Dedifferentiated amniotic fluid mesenchymal stem cell (primary cell): ENCODE data around the gene CCDC172.

Source experiments
- DNase-seq: peaks from one replicate; pipeline ENCODE4 v3.0.0-alpha.2; 2016; ENCODE audit errors: extremely low spot score

The CCDC172 gene, protein sequence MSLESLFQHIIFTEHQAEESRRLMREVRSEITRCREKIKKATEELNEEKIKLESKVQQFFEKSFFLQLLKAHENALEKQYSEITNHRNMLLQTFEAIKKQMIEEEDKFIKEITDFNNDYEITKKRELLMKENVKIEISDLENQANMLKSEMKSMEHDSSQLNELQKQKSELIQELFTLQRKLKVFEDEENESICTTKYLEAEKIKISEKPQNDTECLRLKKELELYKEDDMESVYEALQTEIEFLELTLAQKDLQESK

DNA sequence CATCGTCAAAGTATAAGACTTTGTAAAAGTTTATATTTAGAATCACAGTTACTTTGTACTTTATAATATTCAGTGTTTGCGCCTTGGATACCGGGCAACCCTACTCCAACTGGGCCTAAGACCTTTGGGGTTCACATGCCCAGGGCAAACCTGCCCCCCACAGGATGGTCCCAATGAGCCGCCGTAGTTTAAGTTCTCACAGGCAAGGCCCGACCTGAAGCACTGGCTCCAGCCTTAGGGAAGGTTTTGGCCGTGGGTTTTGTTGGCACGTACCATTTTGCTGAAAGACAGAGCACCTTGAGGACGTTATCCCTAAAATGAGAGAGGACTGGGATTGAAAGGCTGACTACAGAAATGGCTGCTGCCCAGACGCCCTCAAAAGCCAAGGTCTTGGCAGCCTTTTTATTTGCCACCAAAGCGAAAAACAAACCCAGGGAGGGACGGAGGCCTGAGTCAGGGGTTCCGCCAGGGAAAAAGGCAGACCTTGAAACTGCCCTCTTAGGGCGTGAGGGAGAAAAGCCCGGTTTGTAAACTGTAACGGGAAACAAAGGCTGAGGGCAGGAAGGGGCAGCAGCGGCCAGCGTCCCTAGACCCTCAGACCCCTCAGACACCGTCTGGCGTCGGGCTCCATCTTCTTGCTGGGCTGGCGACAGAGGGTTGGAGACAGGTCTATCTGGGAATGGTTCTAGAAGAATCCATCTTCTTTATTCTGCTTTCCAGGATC is at the start of gene CCDC172:
Gene CCDC172, plus strand, starts transcription at position 222 of the 724 bp plus-strand sequence. CDS start 564 bp downstream, outside the sequence.
- no peak for DNase-seq

DNA sequence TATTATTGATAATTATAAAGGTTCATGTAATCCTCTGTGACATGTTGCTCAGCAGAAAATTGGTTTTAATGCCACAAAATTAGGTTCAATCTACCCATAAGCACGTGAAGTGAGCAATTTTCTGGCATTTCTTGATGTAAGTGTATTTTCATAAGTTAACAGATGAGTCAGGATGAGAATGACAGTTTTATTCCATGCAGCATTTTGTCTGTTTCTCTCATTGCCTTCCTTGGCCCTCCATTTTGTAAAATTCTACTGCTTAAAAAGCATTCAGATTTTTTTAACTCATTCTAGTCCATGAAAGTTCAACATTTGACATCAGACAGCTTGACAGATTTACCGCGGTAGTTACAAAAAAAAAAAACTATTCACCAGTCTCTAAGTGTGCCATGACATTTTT is 47.3 kb upstream of the CCDC172 start:
- no peak for DNase-seq

DNA sequence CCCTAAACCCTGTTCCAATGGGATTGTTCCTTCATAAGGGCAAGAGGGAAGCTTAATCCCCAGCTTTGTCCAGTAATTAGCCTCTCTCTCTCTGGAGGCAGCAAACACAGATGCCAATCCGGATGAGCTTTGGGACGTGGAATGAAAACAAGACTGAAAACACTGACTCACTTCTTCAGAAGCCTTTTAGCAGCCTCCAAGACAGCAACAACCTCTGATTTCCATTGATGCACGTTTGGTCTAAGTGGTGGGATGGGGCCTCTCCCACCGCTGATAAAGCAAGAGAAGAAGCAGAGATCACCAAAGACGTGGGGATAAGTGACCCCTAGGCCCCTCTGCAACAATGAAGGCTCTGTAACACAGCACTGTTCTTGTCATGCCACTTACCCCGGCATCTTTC is 45.4 kb upstream of the CCDC172 start:
- no peak for DNase-seq

DNA sequence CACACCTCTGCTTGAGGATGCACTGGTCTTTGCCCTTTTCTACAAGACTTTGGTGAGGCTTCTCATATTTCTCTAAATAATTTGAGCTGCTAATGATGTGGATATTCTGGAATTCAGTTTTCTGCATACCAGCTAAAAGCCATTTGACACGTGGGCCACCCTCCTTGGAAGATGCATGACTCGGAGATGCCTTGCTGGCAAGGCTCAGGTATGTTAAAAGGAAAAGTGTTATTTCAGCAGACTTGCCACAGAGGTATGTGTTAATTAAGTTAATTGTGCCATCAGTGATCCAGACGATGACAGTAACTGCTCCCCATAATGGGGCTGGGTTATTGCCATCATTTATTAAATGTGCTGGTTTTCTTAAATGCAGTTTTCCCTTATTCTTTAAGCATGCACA is 42.5 kb upstream of the CCDC172 start:
- no peak for DNase-seq

DNA sequence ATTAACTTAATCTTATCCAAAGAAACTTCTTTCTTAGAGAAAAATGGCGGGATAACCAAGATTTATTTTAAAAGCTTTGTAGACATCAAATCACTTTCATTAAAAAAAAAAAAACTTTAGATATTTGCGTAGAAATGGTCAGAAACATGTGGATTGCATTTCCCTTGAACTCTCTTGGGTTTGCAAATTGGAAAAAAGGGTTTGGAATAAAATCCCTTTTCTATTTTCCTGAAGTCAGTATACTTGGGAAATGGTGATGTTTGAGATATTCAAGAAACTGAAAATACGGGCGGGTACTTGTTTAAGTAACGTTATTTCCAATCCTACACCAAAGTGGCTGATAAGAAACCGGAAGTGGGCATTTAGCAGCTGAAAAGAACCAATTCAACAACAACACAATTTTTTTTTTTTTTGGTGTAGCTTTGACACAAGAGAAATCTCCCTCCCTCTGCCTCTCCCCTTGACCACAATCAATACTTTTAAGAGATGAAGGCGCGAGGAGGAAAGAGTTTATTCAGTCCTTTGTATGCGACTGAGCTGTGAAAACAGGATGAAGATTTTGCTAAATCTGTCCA is 37.5 kb upstream of the CCDC172 start:
- no peak for DNase-seq

DNA sequence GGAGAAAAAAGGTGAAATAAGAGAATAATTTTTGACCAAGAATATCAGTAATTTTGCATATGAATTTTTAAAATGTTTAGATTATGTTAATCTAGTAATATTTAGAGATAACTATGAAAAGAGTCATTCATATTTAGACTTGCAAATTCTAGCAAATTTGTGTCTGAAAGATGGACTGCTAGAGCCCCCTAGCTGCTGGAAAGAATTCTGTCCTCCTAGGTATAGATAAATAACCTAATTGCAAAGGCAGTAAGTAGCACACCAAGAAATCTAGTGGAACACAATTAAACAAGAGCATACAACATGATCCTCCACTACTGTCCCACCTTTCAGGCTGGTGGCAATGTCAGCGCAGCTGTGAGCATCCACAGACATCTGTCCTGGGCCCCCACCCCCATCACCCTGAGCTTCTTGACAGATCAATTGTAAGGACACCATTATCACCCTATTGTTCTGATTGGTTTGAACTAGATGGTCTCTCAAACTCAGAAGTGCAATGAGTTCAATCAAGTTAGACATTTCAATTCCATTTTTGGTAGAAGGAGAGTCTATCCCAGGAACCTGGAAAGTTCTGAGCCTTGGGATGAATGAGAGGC is 36.2 kb upstream of the CCDC172 start:
- peak; percentile 71 for DNase-seq

DNA sequence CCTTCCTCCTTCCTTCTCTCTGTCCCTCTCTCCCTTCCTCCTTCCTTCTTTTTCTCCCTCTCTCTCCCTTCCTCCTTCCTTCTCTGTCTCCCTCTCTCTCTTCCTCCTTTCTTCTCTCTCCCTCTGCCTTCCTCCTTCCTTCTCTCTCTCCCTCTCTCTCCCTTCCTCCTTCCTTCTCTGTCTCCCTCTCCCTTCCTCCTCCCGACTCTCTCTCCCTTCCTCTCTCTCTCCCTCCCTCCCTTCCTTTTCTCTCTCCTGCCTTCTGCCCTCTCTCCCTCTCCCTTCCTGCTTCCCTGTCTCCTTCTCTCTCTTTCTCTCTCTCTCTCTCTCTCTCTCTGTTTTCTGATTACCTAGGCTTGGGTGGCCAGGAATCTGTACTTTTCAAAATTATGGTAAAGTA is 34.6 kb upstream of the CCDC172 start:
- no peak for DNase-seq

DNA sequence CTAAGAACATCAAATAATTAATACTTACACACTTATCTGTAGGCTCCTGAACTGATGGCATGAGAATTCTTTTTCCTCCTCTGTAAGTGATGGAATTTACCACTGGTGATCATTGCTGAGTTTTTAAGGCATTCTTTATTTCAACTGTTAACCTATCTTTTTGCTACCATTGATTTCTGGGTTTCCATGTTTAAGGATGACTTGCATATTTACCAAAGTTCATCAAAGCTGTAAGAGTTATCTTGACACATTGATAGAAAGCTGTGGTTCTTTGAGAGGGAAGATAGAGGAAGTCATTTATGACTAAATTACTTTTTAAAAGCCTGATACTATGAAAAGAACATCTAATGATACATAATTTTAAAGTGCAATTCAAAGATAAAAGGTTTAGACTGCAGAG is 31.8 kb upstream of the CCDC172 start:
- no peak for DNase-seq

DNA sequence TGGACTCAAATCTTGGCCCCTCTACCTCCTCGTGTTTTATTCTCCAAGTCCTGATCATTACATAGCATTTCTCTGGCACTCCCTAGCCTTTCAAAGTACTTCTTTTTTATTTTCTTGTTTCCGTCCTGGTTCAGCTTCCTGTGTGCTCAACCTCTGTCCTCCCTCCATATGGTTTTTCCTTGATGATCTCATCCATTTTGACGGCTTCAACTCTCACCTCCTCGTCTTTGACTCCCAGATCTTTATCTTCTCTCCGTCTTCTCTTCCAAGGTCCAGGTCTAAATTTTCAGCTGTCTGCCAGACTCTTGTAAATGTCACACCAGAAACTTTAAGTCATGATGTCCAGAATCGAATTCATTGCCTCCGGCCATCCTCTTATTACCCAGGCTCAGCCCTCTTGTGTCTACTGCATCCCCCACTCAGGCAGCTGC is 27.9 kb upstream of the CCDC172 start:
- DNase-seq, result no peak

DNA sequence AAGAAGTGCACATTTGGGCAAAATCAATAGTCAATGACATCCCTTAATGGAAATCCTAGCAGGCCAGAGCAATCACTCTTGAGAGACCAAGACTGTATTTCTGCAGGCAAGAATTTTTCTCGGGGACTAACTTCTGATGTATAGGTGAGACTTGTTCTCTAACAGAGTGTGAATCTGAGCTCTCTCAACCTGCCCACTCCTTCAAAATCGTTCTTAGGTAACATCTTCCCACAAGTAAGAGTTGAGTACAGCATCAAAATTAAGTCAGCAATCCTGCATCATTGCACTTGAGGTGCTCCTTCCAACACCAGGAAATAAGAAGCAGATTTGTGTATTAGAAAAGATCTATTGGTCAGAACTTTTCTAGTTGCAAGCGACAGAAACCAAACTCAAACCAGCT is 25.7 kb upstream of the CCDC172 start:
- no peak for DNase-seq

DNA sequence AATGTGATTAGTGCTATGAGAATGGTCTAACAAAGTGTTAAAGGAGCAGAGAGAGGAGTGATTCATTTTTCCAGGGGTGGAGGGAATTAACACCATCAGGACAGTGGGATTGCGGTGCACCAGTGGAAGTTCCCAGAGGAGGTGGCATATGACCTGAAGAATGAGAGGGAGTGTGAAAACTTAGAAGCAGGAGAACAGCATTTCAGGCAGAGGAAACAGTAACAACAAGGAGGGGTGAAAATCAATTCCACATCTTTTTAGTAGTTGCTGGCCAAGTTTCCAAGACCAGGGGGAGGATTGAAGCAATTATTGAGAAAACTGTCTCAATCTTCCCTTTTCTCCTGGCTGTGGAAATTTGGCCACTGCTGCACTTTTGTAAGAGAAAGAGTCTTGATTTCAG is 23.7 kb upstream of the CCDC172 start:
- no peak for DNase-seq

DNA sequence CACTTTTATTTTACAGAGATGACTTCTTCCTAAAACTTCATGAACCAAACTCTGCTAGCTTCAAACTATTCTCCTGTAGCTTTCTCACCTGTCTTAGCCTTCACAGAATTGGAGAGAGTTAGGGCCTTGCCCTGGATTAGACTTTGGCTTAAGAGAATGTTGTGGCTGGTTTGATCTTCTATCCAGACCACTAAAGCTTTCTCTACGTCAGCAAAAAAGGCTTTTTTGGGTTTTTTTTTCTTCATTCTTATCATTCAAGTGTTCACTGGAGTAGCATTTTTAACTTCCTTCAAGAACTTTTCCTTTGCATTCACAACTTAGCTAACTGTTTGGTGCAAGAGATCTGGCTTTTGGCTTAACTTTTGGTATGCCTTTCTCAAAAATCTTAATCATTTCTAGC is 19.3 kb upstream of the CCDC172 start:
- DNase-seq, result no peak

DNA sequence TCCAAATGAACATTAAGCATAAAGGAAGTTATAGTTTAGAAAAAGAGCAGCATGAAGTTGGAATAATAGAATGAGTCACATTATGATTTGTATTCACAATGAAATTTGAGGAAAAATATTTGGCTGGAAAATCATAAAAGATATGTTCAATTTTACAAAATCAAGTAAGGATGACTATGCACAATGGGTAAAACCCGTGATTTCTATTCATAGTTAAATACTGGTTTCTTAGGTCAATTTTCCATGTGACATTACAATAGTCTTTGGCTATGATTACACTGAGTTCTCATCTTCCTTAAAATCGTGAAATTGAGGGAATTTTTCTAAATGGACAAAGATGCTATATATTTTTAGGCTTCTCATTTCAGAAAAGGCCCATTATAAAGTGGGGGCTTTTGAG is 17.4 kb upstream of the CCDC172 start:
- DNase-seq, result no peak

DNA sequence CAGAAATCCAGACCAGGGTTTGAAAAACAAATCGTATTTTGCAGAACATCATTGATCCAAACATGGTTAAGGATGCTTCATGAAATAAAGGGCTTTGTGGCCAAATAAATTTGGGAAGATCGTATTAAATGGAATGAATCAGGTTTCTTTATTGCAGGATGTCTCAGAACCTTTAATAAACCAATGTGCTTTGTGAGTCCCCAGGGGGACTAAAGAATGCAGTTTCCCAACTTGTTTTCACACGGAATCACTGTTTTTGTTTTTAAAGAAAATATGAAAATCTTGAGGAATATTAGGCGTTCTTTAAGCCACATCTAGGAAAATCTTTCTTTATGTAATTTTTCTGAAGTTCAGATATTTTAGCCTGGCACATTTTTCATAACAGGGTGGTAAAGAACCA is 16.8 kb upstream of the CCDC172 start:
- DNase-seq, result no peak

DNA sequence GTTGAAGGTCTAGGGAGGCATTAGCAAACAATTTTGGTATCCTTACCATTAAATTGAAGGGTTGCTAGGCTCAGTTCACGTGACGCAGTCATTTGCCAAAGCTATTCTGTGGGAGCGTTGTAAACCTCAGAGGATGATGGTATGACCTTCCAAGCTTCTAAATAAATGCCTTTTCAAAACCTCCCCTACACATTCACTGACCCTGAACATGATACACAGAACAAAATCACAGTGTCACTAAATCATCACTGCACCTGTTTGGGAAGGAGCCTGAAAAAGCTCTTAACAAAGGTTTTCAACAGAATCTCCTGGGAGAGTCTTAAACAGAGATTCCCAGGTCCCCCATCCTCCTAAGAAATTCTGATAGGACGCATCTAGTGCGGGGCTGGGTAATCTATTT is 13.2 kb upstream of the CCDC172 start:
- no peak for DNase-seq

DNA sequence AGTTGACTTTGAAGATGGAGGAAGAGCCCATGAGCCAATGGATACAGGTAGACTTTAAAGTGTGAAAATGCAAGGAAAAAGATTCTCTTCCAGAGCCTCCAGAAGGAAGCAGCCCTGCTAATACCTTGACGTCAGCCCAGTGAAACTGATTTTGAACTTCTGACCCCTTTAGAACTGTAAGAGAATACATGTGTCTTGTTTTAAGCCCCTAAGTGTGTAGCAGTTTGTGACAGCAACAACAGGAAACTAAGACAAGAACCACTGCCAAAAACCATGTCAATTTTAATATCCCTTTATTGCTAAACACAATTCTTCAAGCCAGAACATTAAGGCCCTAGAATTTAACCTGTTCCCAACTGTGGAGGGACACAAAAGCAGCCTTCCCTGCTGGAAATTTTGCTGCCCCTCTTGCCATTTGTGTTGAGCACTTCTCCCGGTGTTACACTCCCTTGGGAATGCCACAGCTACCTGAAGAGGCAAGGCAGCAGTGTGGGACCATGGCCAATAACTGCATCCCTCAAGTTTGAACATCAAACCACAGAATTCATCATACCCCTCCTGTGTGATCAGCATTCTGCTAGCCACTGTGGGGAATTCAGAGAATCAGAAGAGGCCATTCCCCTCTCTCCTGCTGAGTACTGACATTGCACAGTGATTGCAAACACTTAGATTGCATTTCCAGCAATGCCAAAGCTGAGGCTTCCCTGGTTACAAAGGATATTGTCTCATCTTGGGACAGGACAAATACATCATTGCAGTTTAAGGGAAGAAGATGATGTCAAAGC is 12.3 kb upstream of the CCDC172 start:
- DNase-seq, result no peak

DNA sequence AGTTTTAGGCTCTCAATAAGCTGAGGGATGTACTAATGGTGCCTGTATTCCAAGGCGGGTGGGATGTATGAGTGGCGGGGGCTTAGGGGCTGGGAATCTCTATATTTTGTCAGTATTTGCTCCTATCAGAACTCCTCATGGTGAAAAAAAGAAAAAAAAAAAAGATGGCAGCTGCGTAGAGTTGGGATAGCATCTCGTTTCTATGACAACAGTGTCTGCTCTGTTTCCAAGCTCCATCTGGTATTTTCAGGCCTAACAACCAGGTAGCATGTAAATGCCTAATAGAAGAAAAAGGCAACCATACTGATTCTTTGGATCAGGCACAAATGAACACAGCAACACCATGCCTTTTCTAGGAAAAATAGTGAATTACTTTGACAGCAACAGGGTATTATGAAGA is 11.7 kb upstream of the CCDC172 start:
- no peak for DNase-seq

DNA sequence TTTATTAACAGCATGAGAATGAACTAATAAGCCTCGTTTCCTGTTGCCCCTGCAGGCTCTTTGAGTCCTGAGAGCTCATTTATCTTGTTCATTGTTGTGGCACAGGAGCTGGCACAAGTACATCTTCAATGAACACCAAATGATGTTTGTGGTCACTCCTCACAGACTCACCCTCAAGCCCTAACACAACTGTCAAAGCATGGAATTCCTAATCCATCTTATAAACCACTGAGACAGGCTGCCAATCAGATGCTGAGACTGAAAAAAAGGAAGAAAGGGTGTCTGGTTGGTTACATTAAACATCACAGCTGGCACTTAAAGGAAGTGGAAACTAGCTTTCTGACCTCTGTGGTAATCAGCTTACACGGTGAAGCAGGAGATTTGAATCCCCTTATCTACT is 7.7 kb upstream of the CCDC172 start:
- no peak for DNase-seq

DNA sequence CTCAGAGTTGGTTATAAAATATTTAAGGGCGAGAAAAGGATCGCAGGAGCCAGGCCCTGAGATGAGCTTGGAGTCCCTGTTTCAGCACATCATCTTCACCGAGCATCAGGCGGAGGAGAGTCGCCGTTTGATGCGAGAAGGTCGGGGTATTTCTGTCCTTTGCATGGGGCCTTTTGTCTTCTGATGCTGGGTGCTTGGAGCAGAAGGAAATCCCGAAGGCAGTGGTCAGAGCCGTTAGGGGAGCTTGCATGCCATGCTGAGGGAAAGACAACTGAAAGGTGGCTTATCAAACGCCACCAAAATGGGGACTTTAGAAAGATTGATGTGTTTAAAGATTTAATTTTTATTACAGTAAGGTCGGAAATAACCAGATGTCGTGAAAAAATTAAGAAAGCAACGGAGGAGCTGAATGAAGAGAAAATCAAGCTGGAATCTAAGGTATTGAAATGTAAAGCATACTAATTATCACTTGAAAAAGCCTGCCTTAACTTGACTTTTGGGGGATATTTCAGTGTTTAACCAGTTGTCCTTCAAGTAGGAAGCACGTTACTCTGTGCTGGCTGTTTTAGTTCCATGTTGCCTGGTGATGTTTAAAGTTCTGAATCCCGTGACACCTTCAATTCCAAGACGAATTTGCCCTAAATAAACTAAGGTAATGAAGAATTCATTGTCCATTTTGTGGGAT is 845 bp downstream of the CCDC172 start:
- no peak for DNase-seq

DNA sequence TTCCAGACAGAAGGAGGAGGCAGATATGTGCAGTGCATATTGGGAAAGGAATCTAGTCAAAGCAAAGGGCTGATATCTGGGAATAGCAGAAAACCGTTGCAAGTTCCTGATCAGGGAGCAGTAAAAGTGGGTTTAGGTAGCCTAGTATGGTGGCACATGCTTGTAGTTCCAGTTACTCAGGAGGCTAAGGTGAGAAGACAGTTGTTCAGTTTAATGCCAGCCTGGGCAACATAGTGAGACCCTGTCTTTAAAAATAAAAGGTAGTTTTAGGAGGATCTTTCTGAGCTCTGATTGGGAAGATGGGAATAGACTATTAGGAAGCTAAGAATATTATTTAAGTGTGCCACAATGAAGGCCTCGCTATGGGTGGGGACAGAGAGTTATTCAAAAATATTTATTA is 1.7 kb downstream of the CCDC172 start:
- no peak for DNase-seq

DNA sequence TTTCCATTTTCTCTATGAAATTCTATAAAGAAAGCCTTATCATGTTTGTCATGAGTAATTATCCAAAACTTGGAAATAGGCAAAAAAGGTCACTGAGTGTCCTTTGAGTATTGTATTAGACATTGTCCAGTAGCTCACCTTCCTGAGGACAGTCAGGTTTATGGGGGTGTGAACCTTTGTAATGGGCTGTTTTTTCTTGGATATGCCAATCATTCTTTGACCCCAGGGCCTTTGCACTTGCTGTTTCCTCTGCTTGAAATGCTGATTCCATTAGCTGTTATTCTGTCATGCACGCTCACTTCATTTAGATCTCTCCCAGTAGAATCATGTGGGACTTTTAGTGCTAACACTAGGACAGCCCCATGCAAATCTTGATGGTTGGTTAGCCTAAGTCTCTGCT is 4.9 kb downstream of the CCDC172 start:
- DNase-seq, result no peak

DNA sequence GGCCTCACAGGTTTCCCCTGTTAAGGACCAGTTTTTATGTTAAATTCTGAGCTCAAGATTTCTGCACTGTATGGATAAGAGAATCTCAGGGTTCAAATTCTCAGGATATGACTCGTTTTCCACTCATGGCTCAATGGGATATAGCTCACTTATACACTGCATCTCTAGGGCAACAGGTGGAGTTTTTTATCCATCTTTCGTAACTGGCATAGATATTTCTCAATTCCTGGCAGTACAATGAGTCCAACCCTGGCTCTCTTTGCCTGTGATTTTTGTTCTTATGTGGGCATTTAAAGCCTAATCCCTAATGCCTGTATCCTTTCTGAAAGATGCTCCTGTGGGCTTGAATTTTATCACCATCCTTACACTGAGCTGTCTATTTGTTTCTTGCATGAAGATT is 7.6 kb downstream of the CCDC172 start:
- no peak for DNase-seq
